DND-41 (cell line): ENCODE data around the gene DNAAF5.

Source experiments
- ATAC-seq: fragments of 200-7000 bp; cut with Tn5 transposase; 3 replicates; pipeline ENCODE4 v1.9.1; 2021; ENCODE audit warnings: low read depth; ENCODE audit not compliant: insufficient read depth
- DNase-seq: peaks from one replicate; pipeline ENCODE4 v3.0.0-alpha.2; 2020
- H2AFZ ChIP-seq: 2 replicates; pipeline ENCODE4 v1.6.0; 2012; ENCODE audit warnings: low read depth, low read length
- H3K27ac ChIP-seq: 2 replicates; pipeline ENCODE4 v1.5.1; 2012; ENCODE audit warnings: low read length, inconsistent platforms
- H3K27me3 ChIP-seq: fragments of 200-600 bp; sonication (generic); 2 replicates; pipeline ENCODE4 v1.6.0; 2012; ENCODE audit warnings: low read length, mild to moderate bottlenecking, inconsistent platforms; ENCODE audit not compliant: insufficient read depth, poor library complexity
- H3K36me3 ChIP-seq: 2 replicates; pipeline ENCODE4 v1.5.1; 2012; ENCODE audit warnings: low read length, inconsistent platforms; ENCODE audit not compliant: insufficient read depth
- H3K4me1 ChIP-seq: 2 replicates; pipeline ENCODE4 v1.5.1; 2012; ENCODE audit warnings: mild to moderate bottlenecking, low read length; ENCODE audit not compliant: insufficient read depth
- H3K4me2 ChIP-seq: 2 replicates; pipeline ENCODE4 v1.6.0; 2012; ENCODE audit warnings: mild to moderate bottlenecking, moderate library complexity, low read length, inconsistent platforms; ENCODE audit not compliant: insufficient read depth
- H3K4me3 ChIP-seq, 2 experiments: fragments of 200-600 bp in 1 of 2; shearing (Covaris generic) in 1 of 2; 2 replicates each; pipeline ENCODE4 v1.5.1; 2012 to 2016; ENCODE audit warnings: inconsistent platforms in 2 of 2, low read length in 2 of 2, mild to moderate bottlenecking in 2 of 2, low read depth in 1 of 2, moderate library complexity in 1 of 2
- H3K79me2 ChIP-seq: 2 replicates; pipeline ENCODE4 v1.6.0; 2012; ENCODE audit warnings: low read length, inconsistent platforms; ENCODE audit not compliant: insufficient read depth
- H3K9ac ChIP-seq: 2 replicates; pipeline ENCODE4 v1.6.0; 2012; ENCODE audit warnings: low read depth, mild to moderate bottlenecking, inconsistent platforms, low read length, moderate library complexity
- H3K9me3 ChIP-seq: 2 replicates; pipeline ENCODE4 v1.5.1; 2012; ENCODE audit warnings: low read length, moderate library complexity, mild to moderate bottlenecking, inconsistent platforms; ENCODE audit not compliant: insufficient read depth, severe bottlenecking
- H4K20me1 ChIP-seq: 2 replicates; pipeline ENCODE4 v1.6.0; 2012; ENCODE audit warnings: low read length; ENCODE audit not compliant: insufficient read depth
- EZH2 ChIP-seq: IDR thresholded peaks from 3 replicates; pipeline ENCODE4 v1.6.1; 2012; ENCODE audit warnings: borderline replicate concordance, low read depth, mild to moderate bottlenecking, moderate library complexity, low read length, inconsistent platforms; ENCODE audit not compliant: severe bottlenecking
- TF ChIP-seq, protein P1 (sequence below): IDR thresholded peaks from 2 replicates; pipeline ENCODE4 v1.5.1; 2012; ENCODE audit warnings: borderline replicate concordance, low read length, moderate library complexity, mild to moderate bottlenecking; ENCODE audit not compliant: poor library complexity, severe bottlenecking; ENCODE audit errors: extremely low read depth

The DNAAF5 gene

GRCh38 chr7:707296-708000, 19.1 kb upstream of the DNAAF5 start:
- H3K4me3 ChIP-seq = no peak overlapping the region
- no peaks in the 10 kb centered on the region for H3K4me1 ChIP-seq
- TF ChIP-seq, protein P1, sequence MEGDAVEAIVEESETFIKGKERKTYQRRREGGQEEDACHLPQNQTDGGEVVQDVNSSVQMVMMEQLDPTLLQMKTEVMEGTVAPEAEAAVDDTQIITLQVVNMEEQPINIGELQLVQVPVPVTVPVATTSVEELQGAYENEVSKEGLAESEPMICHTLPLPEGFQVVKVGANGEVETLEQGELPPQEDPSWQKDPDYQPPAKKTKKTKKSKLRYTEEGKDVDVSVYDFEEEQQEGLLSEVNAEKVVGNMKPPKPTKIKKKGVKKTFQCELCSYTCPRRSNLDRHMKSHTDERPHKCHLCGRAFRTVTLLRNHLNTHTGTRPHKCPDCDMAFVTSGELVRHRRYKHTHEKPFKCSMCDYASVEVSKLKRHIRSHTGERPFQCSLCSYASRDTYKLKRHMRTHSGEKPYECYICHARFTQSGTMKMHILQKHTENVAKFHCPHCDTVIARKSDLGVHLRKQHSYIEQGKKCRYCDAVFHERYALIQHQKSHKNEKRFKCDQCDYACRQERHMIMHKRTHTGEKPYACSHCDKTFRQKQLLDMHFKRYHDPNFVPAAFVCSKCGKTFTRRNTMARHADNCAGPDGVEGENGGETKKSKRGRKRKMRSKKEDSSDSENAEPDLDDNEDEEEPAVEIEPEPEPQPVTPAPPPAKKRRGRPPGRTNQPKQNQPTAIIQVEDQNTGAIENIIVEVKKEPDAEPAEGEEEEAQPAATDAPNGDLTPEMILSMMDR = no peak
- TF ChIP-seq EZH2 = no peak
- H3K79me2 ChIP-seq = peaks cover 2% of the 10 kb centered on the region; the same call in 1 of the 2 replicates
- H3K36me3 ChIP-seq = peaks cover 3% of the 10 kb centered on the region; the same call in 1 of the 2 replicates
- no peak overlapping the region for H3K27ac ChIP-seq
- H3K9me3 ChIP-seq = peaks cover 7% of the 10 kb centered on the region
- DNase-seq (no peak), ATAC-seq (no peak)
- no peak overlapping the region for H3K4me2 ChIP-seq
- H3K27me3 ChIP-seq = no peaks in the 10 kb centered on the region
- H2AFZ ChIP-seq = no peak overlapping the region
- no peaks in the 10 kb centered on the region for H4K20me1 ChIP-seq
- H3K9ac ChIP-seq = no peak overlapping the region

GRCh38 chr7:710161-710560, 16.3 kb upstream of the DNAAF5 start:
- ATAC-seq (no peak), DNase-seq (no peak)
- Histone ChIP-seq H3K4me1 (no peaks in the 10 kb centered on the region), H3K4me3 (no peak overlapping the region), H4K20me1 (no peaks in the 10 kb centered on the region), H3K36me3 (peaks cover 3% of the 10 kb centered on the region; the same call in 1 of the 2 replicates), H3K79me2 (peaks cover 4% of the 10 kb centered on the region; the same call in 1 of the 2 replicates), H3K9me3 (no peaks in the 10 kb centered on the region), H3K27me3 (no peaks in the 10 kb centered on the region), H3K27ac (no peak overlapping the region), H3K9ac (no peak overlapping the region), H3K4me2 (no peak overlapping the region), H2AFZ (no peak overlapping the region)
- TF ChIP-seq, protein P1 = no peak
- TF ChIP-seq EZH2 = no peak

DNA sequence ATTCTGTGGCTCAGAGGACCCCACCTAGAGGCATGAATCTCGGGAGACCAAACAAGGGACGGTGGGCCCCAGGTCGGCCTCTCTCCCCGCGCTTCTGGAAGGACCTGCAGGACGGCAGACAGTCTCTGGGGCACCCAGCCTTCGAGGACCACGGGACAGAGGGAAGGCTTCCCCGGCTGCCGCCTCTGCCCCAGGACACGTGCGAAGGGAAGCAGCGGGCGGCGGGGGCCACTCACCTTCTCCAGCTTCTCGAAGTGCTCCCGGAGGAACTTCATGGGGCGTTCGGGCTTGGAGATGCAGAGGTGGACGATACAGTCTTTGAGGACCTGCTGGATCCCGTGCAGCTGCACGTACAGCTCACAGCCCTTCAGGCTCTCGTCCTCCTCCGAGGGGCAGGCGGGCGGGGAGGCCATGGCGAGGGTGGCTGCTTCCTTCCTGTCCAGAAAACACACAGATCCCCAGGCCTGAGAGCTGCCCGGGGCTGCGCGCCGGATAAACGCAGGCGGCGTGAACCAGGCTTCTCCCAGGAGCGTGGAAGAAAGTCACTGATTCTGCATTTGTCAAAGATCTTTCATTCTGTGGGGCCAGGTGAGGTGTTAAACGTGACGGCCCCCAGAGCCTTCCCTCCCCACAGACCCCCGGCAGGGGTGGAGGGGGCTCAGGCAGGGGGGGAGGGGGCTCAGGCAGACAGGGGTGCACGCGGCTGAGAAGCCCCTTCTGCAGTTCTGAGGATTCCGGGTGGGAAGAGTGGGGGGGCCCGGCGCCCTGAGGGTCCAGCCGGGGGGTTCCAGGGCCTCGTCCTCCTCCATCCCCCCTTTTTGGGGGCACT, 15.2 kb upstream of the DNAAF5 start:
- no peak for DNase-seq
- Histone ChIP-seq H2AFZ (no peak overlapping the region), H3K27me3 (no peaks in the 10 kb centered on the region), H3K27ac (no peak overlapping the region), H4K20me1 (no peaks in the 10 kb centered on the region), H3K79me2 (peaks cover 4% of the 10 kb centered on the region; the same call in 1 of the 2 replicates), H3K4me3 (no peak overlapping the region), H3K4me1 (no peaks in the 10 kb centered on the region), H3K9me3 (no peaks in the 10 kb centered on the region), H3K36me3 (peaks cover 3% of the 10 kb centered on the region; the same call in 1 of the 2 replicates), H3K9ac (no peak overlapping the region), H3K4me2 (no peak overlapping the region)
- TF ChIP-seq EZH2 = no peak
- TF ChIP-seq, protein P1 = no peak
- ATAC-seq = no peak
